WTC11 (cell line): ENCODE measurements around the gene STK24. TPM values are rescaled to one million over a fixed set of nuclear protein-coding genes. Genes with fewer than 3 reads are reported as not detected.

Experiments
- ATAC-seq: fragments of 200-7000 bp; cut with Tn5 transposase; 2 replicates; pipeline ENCODE4 v1.10.0; 2021; ENCODE audit warnings: mild to moderate bottlenecking, moderate library complexity
- CTCF ChIA-PET: fragments of 300-600 bp; sonication (Branson Sonifier 250); formaldehyde crosslinking; loops from one replicate; lab custom pipeline; 2021; ENCODE audit warnings: antibody characterized with exemption; lab: Charles Lee
- POLR2A ChIA-PET: fragments of 350-600 bp; sonication (Branson Sonifier 250); formaldehyde crosslinking; loops from one replicate; lab custom pipeline; 2021; ENCODE audit warnings: antibody characterized with exemption; lab: Charles Lee
- DNase-seq: peaks from one replicate; pipeline ENCODE4 v3.0.0; 2021; ENCODE audit warnings: low spot score
- H3K27ac Mint-ChIP-seq: 2 replicates; pipeline ENCODE4 v1.8.0; 2021; ENCODE audit warnings: mixed read lengths
- H3K27me3 Mint-ChIP-seq: 2 replicates; pipeline ENCODE4 v1.8.0; 2021; ENCODE audit warnings: low read depth, mild to moderate bottlenecking, moderate library complexity, mixed read lengths
- H3K36me3 Mint-ChIP-seq: 2 replicates; pipeline ENCODE4 v1.8.0; 2021; ENCODE audit warnings: mixed read lengths
- H3K4me1 Mint-ChIP-seq: 2 replicates; pipeline ENCODE4 v1.8.0; 2022; ENCODE audit warnings: mixed read lengths
- H3K4me3 Mint-ChIP-seq: 2 replicates; pipeline ENCODE4 v1.8.0; 2021; ENCODE audit warnings: mild to moderate bottlenecking, moderate library complexity, mixed read lengths
- H3K9me3 Mint-ChIP-seq: 2 replicates; pipeline ENCODE4 v1.8.0; 2021; ENCODE audit warnings: mixed read lengths
- CREB1 ChIP-seq: sonication (generic); formaldehyde crosslinking; IDR thresholded peaks from 2 replicates; pipeline ENCODE4 v1.8.0; 2023; ENCODE audit warnings: mild to moderate bottlenecking, missing genetic modification reagents
- EMX1 ChIP-seq: fragments of 250-450 bp; sonication (Bioruptor Pico); IDR thresholded peaks from 2 replicates; pipeline ENCODE4 v1.8.0; 2021; ENCODE audit warnings: mild to moderate bottlenecking
- GRHL2 ChIP-seq: fragments of 250-450 bp; sonication (Bioruptor Pico); IDR thresholded peaks from 2 replicates; pipeline ENCODE4 v1.8.0; 2022; ENCODE audit warnings: mild to moderate bottlenecking, moderate library complexity; ENCODE audit not compliant: insufficient replicate concordance, severe bottlenecking
- RORB ChIP-seq: fragments of 250-450 bp; sonication (Bioruptor Pico); IDR thresholded peaks from 2 replicates; pipeline ENCODE4 v1.9.0; 2021; ENCODE audit warnings: mild to moderate bottlenecking
- TP53 ChIP-seq: sonication (generic); formaldehyde crosslinking; IDR thresholded peaks from 2 replicates; pipeline ENCODE4 v1.8.1; 2023; ENCODE audit warnings: mild to moderate bottlenecking, missing genetic modification reagents
- ZNF671 ChIP-seq: fragments of 250-450 bp; sonication (Bioruptor Pico); IDR thresholded peaks from 2 replicates; pipeline ENCODE4 v1.8.0; 2021; ENCODE audit warnings: mild to moderate bottlenecking
- total RNA-seq: library from RNA; stranded (reverse); gene quantifications from 3 replicates; pipeline ENCODE4 v1.2.3, GENCODE V29; 2021
- TF ChIP-seq, protein P1 (sequence below): fragments of 250-450 bp; sonication (Bioruptor Pico); IDR thresholded peaks from 2 replicates; pipeline ENCODE4 v1.9.0; 2021; ENCODE audit warnings: mild to moderate bottlenecking, borderline replicate concordance
- TF ChIP-seq, protein P2 (sequence below): sonication (generic); formaldehyde crosslinking; IDR thresholded peaks from 2 replicates; pipeline ENCODE4 v1.8.1; 2022; ENCODE audit warnings: low read depth, missing genetic modification reagents, borderline replicate concordance
- TF ChIP-seq, protein P3 (sequence below): sonication (generic); formaldehyde crosslinking; IDR thresholded peaks from 2 replicates; pipeline ENCODE4 v1.8.1; 2022; ENCODE audit warnings: mild to moderate bottlenecking, moderate library complexity, missing genetic modification reagents

The STK24 gene
- total RNA-seq, 1 experiment from 2014 or later, result 138 TPM

DNA sequence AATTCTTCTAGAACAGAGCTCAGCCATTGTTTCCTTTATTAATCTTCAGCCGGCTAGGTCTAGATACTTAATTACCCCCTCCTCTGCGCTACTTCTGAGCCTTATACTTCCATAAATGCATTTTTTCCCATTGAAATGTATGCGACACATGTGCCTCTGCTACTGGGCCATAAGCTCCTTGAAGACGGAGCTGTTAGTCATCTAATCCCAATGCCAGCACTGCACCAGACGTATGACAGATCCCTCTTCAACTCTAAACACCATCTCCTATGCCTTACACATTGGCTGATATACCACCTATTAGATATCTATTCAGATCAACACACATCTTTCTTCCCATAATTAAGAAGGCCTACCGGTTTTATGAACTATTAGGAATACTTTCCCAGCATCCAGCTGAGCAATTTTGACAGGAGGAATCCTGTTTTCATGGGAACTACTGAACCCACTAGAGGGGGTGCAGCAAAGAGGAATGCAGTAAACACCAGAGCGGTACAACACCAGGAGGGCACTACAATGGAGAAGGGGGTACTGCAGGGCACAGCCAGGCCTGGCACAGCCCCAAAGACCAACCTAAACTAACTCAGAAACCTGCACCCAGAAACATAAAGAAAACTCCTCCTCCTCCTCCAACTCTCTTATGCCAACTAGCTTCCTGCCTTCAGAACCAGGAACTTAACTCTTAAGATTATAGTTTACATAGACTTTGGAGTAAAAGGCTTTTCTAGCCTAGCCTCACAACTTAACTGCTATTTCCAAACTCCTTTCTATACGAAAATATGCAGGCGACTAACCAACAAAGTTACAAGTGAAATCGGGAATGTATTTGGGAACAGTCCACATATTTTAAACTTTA lies 18.7 kb downstream of the STK24 start (continued):
- TF ChIP-seq, protein P1, sequence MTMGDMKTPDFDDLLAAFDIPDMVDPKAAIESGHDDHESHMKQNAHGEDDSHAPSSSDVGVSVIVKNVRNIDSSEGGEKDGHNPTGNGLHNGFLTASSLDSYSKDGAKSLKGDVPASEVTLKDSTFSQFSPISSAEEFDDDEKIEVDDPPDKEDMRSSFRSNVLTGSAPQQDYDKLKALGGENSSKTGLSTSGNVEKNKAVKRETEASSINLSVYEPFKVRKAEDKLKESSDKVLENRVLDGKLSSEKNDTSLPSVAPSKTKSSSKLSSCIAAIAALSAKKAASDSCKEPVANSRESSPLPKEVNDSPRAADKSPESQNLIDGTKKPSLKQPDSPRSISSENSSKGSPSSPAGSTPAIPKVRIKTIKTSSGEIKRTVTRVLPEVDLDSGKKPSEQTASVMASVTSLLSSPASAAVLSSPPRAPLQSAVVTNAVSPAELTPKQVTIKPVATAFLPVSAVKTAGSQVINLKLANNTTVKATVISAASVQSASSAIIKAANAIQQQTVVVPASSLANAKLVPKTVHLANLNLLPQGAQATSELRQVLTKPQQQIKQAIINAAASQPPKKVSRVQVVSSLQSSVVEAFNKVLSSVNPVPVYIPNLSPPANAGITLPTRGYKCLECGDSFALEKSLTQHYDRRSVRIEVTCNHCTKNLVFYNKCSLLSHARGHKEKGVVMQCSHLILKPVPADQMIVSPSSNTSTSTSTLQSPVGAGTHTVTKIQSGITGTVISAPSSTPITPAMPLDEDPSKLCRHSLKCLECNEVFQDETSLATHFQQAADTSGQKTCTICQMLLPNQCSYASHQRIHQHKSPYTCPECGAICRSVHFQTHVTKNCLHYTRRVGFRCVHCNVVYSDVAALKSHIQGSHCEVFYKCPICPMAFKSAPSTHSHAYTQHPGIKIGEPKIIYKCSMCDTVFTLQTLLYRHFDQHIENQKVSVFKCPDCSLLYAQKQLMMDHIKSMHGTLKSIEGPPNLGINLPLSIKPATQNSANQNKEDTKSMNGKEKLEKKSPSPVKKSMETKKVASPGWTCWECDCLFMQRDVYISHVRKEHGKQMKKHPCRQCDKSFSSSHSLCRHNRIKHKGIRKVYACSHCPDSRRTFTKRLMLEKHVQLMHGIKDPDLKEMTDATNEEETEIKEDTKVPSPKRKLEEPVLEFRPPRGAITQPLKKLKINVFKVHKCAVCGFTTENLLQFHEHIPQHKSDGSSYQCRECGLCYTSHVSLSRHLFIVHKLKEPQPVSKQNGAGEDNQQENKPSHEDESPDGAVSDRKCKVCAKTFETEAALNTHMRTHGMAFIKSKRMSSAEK (CRISPR knock-in tag), result no peak
- TF ChIP-seq, all 79 proteins: peak for 0

DNA sequence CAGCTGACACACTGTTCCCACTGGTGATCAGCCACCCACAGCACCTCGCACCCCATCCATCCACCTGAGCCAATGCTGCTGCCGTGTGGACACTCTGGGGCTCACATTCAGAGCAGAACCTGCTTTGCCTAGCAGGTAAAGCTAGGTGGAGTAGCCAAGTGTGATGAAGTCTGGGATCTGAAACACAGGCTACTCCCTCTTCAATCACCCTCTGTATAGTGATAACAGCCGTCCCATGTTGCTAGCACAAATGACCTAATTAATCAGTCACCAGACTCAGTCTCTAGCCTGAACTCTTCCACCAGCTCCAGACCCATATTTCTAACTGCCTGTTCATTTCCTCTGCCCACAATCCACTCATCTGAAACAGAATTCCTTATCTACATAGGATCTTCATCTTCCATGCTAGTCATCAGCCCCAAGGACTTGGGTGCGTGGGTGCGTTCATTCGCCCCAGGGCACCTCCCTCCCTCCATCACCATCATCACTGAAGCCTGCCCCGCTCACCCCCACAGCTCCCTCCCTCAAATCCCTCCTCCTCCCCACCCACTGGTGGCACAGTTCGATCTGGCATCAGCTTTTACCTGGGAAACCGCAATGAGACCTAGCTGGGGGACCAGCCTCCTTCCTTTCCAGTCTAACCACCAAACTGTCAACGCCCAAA lies 19.8 kb downstream of the STK24 start:
- ATAC-seq, result peak; percentile 46
- Mint-ChIP-seq H3K27me3 (no peaks in the 10 kb centered on the region), H3K4me3 (no peak overlapping the region), H3K36me3 (peaks cover 8% of the 10 kb centered on the region), H3K9me3 (peaks cover 4% of the 10 kb centered on the region), H3K4me1 (peaks cover 71% of the 10 kb centered on the region), H3K27ac (peak overlapping the region; percentile 29; the same call in 1 of the 2 replicates)
- ChIA-PET POLR2A (no interaction called here), CTCF (interaction anchor here (0.7 to 2.5 kb wide), 8 partner anchors 41 to 116 kb away, joined by 3 to 11 read pairs (median 4); no protein-coding TSS in a partner anchor)
- TF ChIP-seq, protein P1 (CRISPR knock-in tag), result no peak
- TF ChIP-seq RORB (CRISPR knock-in tag), result no peak
- DNase-seq, result no peak

DNA sequence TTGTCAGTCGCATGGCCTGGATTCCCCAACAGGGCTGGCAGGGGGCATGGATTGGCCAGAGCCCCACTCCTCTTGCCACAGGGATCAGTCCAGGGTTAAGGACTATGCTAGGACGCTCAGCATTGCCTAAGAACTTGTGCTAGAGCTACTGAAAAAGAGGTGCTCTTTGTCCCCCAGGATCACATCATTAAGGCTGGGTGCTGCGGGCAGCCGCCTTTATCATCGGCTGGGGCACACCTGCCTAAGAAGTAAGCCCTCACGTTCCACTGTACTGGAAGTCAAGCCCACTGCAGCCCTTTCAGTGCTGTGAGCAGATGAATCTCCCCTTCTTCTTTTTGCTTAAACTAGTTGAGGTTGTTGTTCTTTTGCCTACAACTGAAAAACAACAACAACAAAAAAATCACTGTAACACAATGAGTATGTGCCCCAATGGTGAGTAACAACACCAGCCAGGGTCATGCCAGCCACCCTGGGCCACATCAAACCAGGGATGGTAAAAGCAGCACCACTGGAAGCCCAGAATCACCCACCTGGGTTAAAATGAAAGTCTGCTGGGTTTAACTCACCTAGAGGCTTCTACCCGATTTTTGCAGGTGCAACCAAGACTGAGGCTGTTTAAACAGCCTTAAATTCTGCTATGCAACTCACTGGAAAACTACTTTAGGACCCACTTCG lies 20.6 kb downstream of the STK24 start:
- ATAC-seq (no peak), DNase-seq (no peak)
- no peak for TF ChIP-seq ZNF671 (CRISPR knock-in tag)
- no peak for TF ChIP-seq GRHL2 (CRISPR knock-in tag)
- no peak for TF ChIP-seq EMX1 (CRISPR knock-in tag)
- TF ChIP-seq, protein P2, sequence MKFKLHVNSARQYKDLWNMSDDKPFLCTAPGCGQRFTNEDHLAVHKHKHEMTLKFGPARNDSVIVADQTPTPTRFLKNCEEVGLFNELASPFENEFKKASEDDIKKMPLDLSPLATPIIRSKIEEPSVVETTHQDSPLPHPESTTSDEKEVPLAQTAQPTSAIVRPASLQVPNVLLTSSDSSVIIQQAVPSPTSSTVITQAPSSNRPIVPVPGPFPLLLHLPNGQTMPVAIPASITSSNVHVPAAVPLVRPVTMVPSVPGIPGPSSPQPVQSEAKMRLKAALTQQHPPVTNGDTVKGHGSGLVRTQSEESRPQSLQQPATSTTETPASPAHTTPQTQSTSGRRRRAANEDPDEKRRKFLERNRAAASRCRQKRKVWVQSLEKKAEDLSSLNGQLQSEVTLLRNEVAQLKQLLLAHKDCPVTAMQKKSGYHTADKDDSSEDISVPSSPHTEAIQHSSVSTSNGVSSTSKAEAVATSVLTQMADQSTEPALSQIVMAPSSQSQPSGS (CRISPR knock-in tag), result no peak
- no peak for TF ChIP-seq TP53 (CRISPR knock-in tag)
- TF ChIP-seq, protein P3, sequence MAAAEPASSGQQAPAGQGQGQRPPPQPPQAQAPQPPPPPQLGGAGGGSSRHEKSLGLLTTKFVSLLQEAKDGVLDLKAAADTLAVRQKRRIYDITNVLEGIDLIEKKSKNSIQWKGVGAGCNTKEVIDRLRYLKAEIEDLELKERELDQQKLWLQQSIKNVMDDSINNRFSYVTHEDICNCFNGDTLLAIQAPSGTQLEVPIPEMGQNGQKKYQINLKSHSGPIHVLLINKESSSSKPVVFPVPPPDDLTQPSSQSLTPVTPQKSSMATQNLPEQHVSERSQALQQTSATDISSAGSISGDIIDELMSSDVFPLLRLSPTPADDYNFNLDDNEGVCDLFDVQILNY (CRISPR knock-in tag), result no peak
- no peak for TF ChIP-seq CREB1
- Mint-ChIP-seq H3K27me3 (no peaks in the 10 kb centered on the region), H3K36me3 (peaks cover 13% of the 10 kb centered on the region), H3K4me3 (no peak overlapping the region), H3K4me1 (peaks cover 64% of the 10 kb centered on the region), H3K9me3 (peaks cover 6% of the 10 kb centered on the region), H3K27ac (peak overlapping the region; percentile 79)
- CTCF ChIA-PET, result interaction anchor here (0.7 to 2.5 kb wide), 4 partner anchors 69 to 152 kb away, joined by 3 to 11 read pairs (median 4); no protein-coding TSS in a partner anchor
- POLR2A ChIA-PET, result no interaction called here
